Measurements from ENCODE around the gene SEC22A. TPM values are rescaled to one million over a fixed set of nuclear protein-coding genes. Genes with fewer than 3 reads are reported as not detected.
"Not testable (repeated sequence)": the region's sequence is repeated elsewhere in the genome, so short reads cannot be mapped to it uniquely, and the experiment has no call there.

The SEC22A gene
- total RNA-seq, 1 experiment from 2014 or later = 60.7 TPM

- no peak for DNase-seq (ENCODE audit: low read depth)
These were observed 21.0 kb upstream of the SEC22A start for GRCh38 chr3:123180791-123181190.

- DNase-seq (ENCODE audit: low read depth) = peak; percentile 16
These were observed 15.0 kb upstream of the SEC22A start for GRCh38 chr3:123186695-123187094.

- no peak for DNase-seq (ENCODE audit: low read depth)
These were observed 13.7 kb upstream of the SEC22A start for GRCh38 chr3:123188058-123188457.

GRCh38 chr3:123193448-123194101 lies 8.2 kb upstream of the SEC22A start:
- no peak for DNase-seq (ENCODE audit: low read depth)

- no peak for DNase-seq (ENCODE audit: low read depth)
These were observed 7.2 kb upstream of the SEC22A start for GRCh38 chr3:123194552-123194951.

GRCh38 chr3:123198372-123198771 lies 3.4 kb upstream of the SEC22A start:
- no peak for DNase-seq (ENCODE audit: low read depth)

GRCh38 chr3:123201223-123201556 lies 553 bp upstream of the SEC22A start:
- DNase-seq (ENCODE audit: low read depth) = no peak

- no peak for DNase-seq (ENCODE audit: low read depth)
These were observed 708 bp downstream of the SEC22A start for GRCh38 chr3:123202451-123202850.

- DNase-seq (ENCODE audit: low read depth) = no peak
These were observed 17.2 kb downstream of the SEC22A start for GRCh38 chr3:123218990-123219389.

GRCh38 chr3:123221369-123221768 lies 19.6 kb downstream of the SEC22A start:
- DNase-seq (ENCODE audit: low read depth) = not testable (repeated sequence)

GRCh38 chr3:123225016-123225415 lies 23.3 kb downstream of the SEC22A start:
- DNase-seq (ENCODE audit: low read depth) = no peak

GRCh38 chr3:123226549-123226948 lies 24.8 kb downstream of the SEC22A start:
- DNase-seq (ENCODE audit: low read depth) = no peak

GRCh38 chr3:123229145-123229544 lies 27.4 kb downstream of the SEC22A start:
- DNase-seq (ENCODE audit: low read depth) = no peak

GRCh38 chr3:123236902-123237301 lies 35.2 kb downstream of the SEC22A start:
- DNase-seq (ENCODE audit: low read depth) = no peak

GRCh38 chr3:123239186-123239585 lies 37.4 kb downstream of the SEC22A start:
- not testable (repeated sequence) for DNase-seq (ENCODE audit: low read depth)

- no peak for DNase-seq (ENCODE audit: low read depth)
These were observed 38.0 kb downstream of the SEC22A start for GRCh38 chr3:123239756-123240155.

- no peak for DNase-seq (ENCODE audit: low read depth)
These were observed 42.4 kb downstream of the SEC22A start for GRCh38 chr3:123244128-123244527.

- DNase-seq (ENCODE audit: low read depth) = no peak
These were observed 45.1 kb downstream of the SEC22A start for GRCh38 chr3:123246866-123247265.

GRCh38 chr3:123256256-123256655 lies 54.5 kb downstream of the SEC22A start:
- no peak for DNase-seq (ENCODE audit: low read depth)

- DNase-seq (ENCODE audit: low read depth) = no peak
These were observed 56.6 kb downstream of the SEC22A start for GRCh38 chr3:123258359-123258758.

- DNase-seq (ENCODE audit: low read depth) = peak; percentile 60
These were observed 57.2 kb downstream of the SEC22A start for GRCh38 chr3:123258811-123259420.

- no peak for DNase-seq (ENCODE audit: low read depth)
These were observed 59.9 kb downstream of the SEC22A start for GRCh38 chr3:123261666-123262065.

GRCh38 chr3:123262226-123262625 lies 60.5 kb downstream of the SEC22A start:
- no peak for DNase-seq (ENCODE audit: low read depth)

GRCh38 chr3:123262868-123263267 lies 61.1 kb downstream of the SEC22A start:
- DNase-seq (ENCODE audit: low read depth) = no peak
